Measurements from ENCODE around the gene GALNTL6.

GALNTL6 gene

GRCh38 chr4:172980219-172980618 is 1167.0 kb downstream of the GALNTL6 start:
- no peaks in the 10 kb centered on the region for H3K27me3 ChIP-seq

GRCh38 chr4:172982151-172982590 is 1169.0 kb downstream of the GALNTL6 start:
- no peaks in the 10 kb centered on the region; the same call in 1 of the 2 replicates for H3K9me3 ChIP-seq
- no peak for TF ChIP-seq CTCF (IDR thresholded peaks at IDR 0.05; ENCODE audit: low read depth, low read length)
- H3K4me1 ChIP-seq, result no peaks in the 10 kb centered on the region
- DNase-seq, result no peak
- no peaks in the 10 kb centered on the region for H3K36me3 ChIP-seq
- no peak overlapping the region for H3K4me3 ChIP-seq (ENCODE audit: low read depth, low read length)
- H3K27me3 ChIP-seq, result no peaks in the 10 kb centered on the region

More at GRCh38 chr4:172980219-172980618, 1167.0 kb downstream of the GALNTL6 start:
- no peaks in the 10 kb centered on the region; the same call in 1 of the 2 replicates for H3K9me3 ChIP-seq
- no peak overlapping the region for H3K4me3 ChIP-seq (ENCODE audit: low read depth, low read length)
- H3K36me3 ChIP-seq, result no peaks in the 10 kb centered on the region
- no peak for TF ChIP-seq CTCF (IDR thresholded peaks at IDR 0.05; ENCODE audit: low read depth, low read length)
- DNase-seq, result no peak
- no peaks in the 10 kb centered on the region for H3K4me1 ChIP-seq

GRCh38 chr4:172983014-172983413 is 1169.8 kb downstream of the GALNTL6 start:
- no peaks in the 10 kb centered on the region for H3K36me3 ChIP-seq
- H3K9me3 ChIP-seq, result no peaks in the 10 kb centered on the region; the same call in 1 of the 2 replicates
- H3K4me3 ChIP-seq (ENCODE audit: low read depth, low read length), result no peak overlapping the region
- no peak for TF ChIP-seq CTCF (IDR thresholded peaks at IDR 0.05; ENCODE audit: low read depth, low read length)
- no peaks in the 10 kb centered on the region for H3K27me3 ChIP-seq
- H3K4me1 ChIP-seq, result no peaks in the 10 kb centered on the region
- DNase-seq, result no peak

- Histone ChIP-seq H3K27me3 (no peaks in the 10 kb centered on the region), H3K36me3 (no peaks in the 10 kb centered on the region), H3K4me3 (ENCODE audit: low read depth, low read length) (no peak overlapping the region), H3K4me1 (no peaks in the 10 kb centered on the region), H3K9me3 (peaks cover under 1% of the 10 kb centered on the region; the same call in 1 of the 2 replicates)
- DNase-seq, result no peak
- TF ChIP-seq CTCF (IDR thresholded peaks at IDR 0.05; ENCODE audit: low read depth, low read length), result no peak
Measured at GRCh38 chr4:172983631-172984030, 1170.4 kb downstream of the GALNTL6 start.

- Histone ChIP-seq H3K9me3 (peaks cover 4% of the 10 kb centered on the region; the same call in 1 of the 2 replicates), H3K27me3 (no peaks in the 10 kb centered on the region), H3K4me1 (no peaks in the 10 kb centered on the region; the same call in 1 of the 2 replicates), H3K36me3 (no peaks in the 10 kb centered on the region), H3K4me3 (ENCODE audit: low read depth, low read length) (no peak overlapping the region)
- DNase-seq, result no peak
- TF ChIP-seq CTCF (IDR thresholded peaks at IDR 0.05; ENCODE audit: low read depth, low read length), result no peak
Measured at GRCh38 chr4:172985552-172985951, 1172.3 kb downstream of the GALNTL6 start.

- DNase-seq, result no peak
- H3K4me3 ChIP-seq (ENCODE audit: low read depth, low read length), result no peak overlapping the region
- H3K36me3 ChIP-seq, result no peaks in the 10 kb centered on the region
- H3K27me3 ChIP-seq, result no peaks in the 10 kb centered on the region
- TF ChIP-seq CTCF (IDR thresholded peaks at IDR 0.05; ENCODE audit: low read depth, low read length), result no peak
- no peaks in the 10 kb centered on the region; the same call in 1 of the 2 replicates for H3K4me1 ChIP-seq
- peaks cover 4% of the 10 kb centered on the region; the same call in 1 of the 2 replicates for H3K9me3 ChIP-seq
Measured at GRCh38 chr4:172986114-172986513, 1172.9 kb downstream of the GALNTL6 start.

Data from BE2C (cell line).